Rectal smooth muscle tissue (tissue), 1 donor: ENCODE results near the gene LUZP2.

ENCODE experiments used
- H3K27ac ChIP-seq: one replicate; pipeline ENCODE4 v1.7.0; 2013; ENCODE audit warnings: low read depth, low read length, inconsistent platforms
- H3K27me3 ChIP-seq: one replicate; pipeline ENCODE4 v1.7.0; 2013; ENCODE audit warnings: low read length; ENCODE audit not compliant: control insufficient read depth, insufficient read depth
- H3K36me3 ChIP-seq: one replicate; pipeline ENCODE4 v1.7.0; 2013; ENCODE audit warnings: low read length; ENCODE audit not compliant: control insufficient read depth, insufficient read depth
- H3K4me1 ChIP-seq: one replicate; pipeline ENCODE4 v1.7.0; 2013; ENCODE audit warnings: low read length; ENCODE audit not compliant: control insufficient read depth, insufficient read depth
- H3K4me3 ChIP-seq: one replicate; pipeline ENCODE4 v1.7.0; 2013; ENCODE audit warnings: low read length
- H3K9ac ChIP-seq: one replicate; pipeline ENCODE4 v1.7.0; 2013; ENCODE audit warnings: low read length

Gene LUZP2

GRCh38 chr11:24747275-24748251 is 250.7 kb downstream of the LUZP2 start:
- no peak overlapping the region for H3K4me3 ChIP-seq
- no peaks in the 10 kb centered on the region for H3K4me1 ChIP-seq
- no peak overlapping the region for H3K9ac ChIP-seq
- H3K27ac ChIP-seq: no peak overlapping the region
- H3K27me3 ChIP-seq: no peaks in the 10 kb centered on the region
- no peaks in the 10 kb centered on the region for H3K36me3 ChIP-seq

GRCh38 chr11:24748261-24748660 is 251.4 kb downstream of the LUZP2 start:
- no peaks in the 10 kb centered on the region for H3K4me1 ChIP-seq
- no peaks in the 10 kb centered on the region for H3K27me3 ChIP-seq
- H3K4me3 ChIP-seq: no peak overlapping the region
- no peak overlapping the region for H3K27ac ChIP-seq
- no peak overlapping the region for H3K9ac ChIP-seq
- H3K36me3 ChIP-seq: no peaks in the 10 kb centered on the region

- H3K4me3 ChIP-seq: no peak overlapping the region
- no peaks in the 10 kb centered on the region for H3K27me3 ChIP-seq
- H3K27ac ChIP-seq: no peak overlapping the region
- no peaks in the 10 kb centered on the region for H3K36me3 ChIP-seq
- no peaks in the 10 kb centered on the region for H3K4me1 ChIP-seq
- H3K9ac ChIP-seq: no peak overlapping the region
These were observed 257.6 kb downstream of the LUZP2 start for GRCh38 chr11:24754406-24754805.

DNA sequence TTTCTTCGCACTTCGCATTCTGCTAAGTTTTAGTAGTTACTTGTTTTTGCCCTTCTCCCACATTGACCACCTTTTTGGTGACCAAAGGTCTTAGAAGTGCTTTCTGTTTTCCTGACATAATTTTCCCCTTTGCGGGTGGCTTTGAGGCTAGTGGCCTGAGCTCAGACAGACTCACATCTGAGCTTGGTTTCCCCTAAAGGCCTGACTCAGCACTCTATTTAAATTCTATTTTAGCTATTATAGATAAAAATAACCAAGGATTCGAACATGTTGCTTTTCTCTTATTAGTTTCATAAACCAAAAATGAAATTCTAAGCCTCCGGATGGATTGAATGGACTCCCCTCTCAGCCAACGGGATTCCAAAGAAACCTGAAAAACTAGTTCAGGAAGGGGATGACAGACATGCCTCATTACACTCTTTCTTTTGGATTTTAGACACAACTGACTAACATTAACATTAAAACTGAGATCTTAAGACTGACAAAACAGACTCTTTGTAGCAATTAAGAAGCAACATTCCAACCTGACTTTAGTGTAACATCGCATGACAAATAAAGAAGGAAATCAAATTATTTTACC is 258.5 kb downstream of the LUZP2 start:
- no peak overlapping the region for H3K9ac ChIP-seq
- no peaks in the 10 kb centered on the region for H3K27me3 ChIP-seq
- H3K36me3 ChIP-seq: no peaks in the 10 kb centered on the region
- no peak overlapping the region for H3K27ac ChIP-seq
- H3K4me3 ChIP-seq: no peak overlapping the region
- H3K4me1 ChIP-seq: no peaks in the 10 kb centered on the region

GRCh38 chr11:24759742-24760141 is 262.9 kb downstream of the LUZP2 start:
- no peak overlapping the region for H3K9ac ChIP-seq
- H3K36me3 ChIP-seq: no peaks in the 10 kb centered on the region
- no peaks in the 10 kb centered on the region for H3K4me1 ChIP-seq
- no peak overlapping the region for H3K27ac ChIP-seq
- H3K4me3 ChIP-seq: no peak overlapping the region
- H3K27me3 ChIP-seq: no peaks in the 10 kb centered on the region

- Histone ChIP-seq H3K36me3 (no peaks in the 10 kb centered on the region), H3K9ac (no peak overlapping the region), H3K4me3 (no peak overlapping the region), H3K27ac (no peak overlapping the region), H3K27me3 (no peaks in the 10 kb centered on the region), H3K4me1 (no peaks in the 10 kb centered on the region)
These were observed 263.8 kb downstream of the LUZP2 start for GRCh38 chr11:24760681-24761080.

DNA sequence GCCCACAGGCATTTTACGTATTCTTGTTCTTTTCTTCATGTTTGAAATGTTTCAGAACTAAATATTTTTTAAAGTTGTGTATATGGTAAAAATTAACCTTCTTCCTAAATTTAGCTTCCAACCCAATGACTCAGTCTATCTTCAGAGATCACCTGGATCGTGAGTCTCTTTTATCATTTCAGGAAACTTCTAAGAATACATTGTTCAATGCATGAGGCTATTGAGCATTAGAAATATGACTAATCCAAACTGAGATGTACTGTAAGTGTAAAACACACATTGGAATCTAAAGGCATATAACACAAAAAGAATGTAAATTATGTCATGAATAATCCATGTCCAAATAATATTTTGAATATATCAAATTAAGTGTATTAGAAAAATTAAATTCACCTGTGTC is 265.2 kb downstream of the LUZP2 start:
- no peaks in the 10 kb centered on the region for H3K36me3 ChIP-seq
- no peaks in the 10 kb centered on the region for H3K4me1 ChIP-seq
- no peak overlapping the region for H3K27ac ChIP-seq

GRCh38 chr11:24767411-24767810 is 270.6 kb downstream of the LUZP2 start:
- Histone ChIP-seq H3K4me3 (no peak overlapping the region), H3K27me3 (no peaks in the 10 kb centered on the region), H3K36me3 (no peaks in the 10 kb centered on the region), H3K9ac (no peak overlapping the region), H3K4me1 (no peaks in the 10 kb centered on the region), H3K27ac (no peak overlapping the region)

More for the DNA sequence above, 265.2 kb downstream of the LUZP2 start:
- Histone ChIP-seq H3K27me3 (no peaks in the 10 kb centered on the region), H3K4me3 (no peak overlapping the region), H3K9ac (no peak overlapping the region)

DNA sequence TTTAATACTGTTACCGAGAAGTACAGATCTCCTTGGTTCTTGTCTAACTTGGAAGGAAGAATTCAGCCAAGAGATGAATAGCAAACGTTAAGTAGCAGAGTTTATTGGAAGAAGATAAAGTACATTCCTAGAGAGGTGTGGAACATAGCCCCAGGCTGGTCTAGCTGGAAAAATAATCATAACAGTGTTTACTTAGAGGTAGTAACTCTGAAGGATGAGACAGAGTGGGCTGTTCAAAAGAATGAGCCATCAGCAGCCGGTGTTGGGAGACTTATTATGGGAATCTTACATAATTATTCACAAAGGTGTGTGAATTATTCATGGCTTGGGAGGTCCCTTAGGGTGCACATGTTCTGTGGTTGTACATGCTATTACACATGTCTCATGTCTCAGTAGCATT is 276.5 kb downstream of the LUZP2 start:
- Histone ChIP-seq H3K27me3 (no peaks in the 10 kb centered on the region), H3K36me3 (no peaks in the 10 kb centered on the region), H3K4me1 (no peaks in the 10 kb centered on the region), H3K27ac (no peak overlapping the region), H3K4me3 (no peak overlapping the region), H3K9ac (no peak overlapping the region)

- H3K27me3 ChIP-seq: no peaks in the 10 kb centered on the region
- H3K4me1 ChIP-seq: no peaks in the 10 kb centered on the region
- H3K36me3 ChIP-seq: no peaks in the 10 kb centered on the region
- H3K9ac ChIP-seq: no peak overlapping the region
- H3K4me3 ChIP-seq: no peak overlapping the region
- no peak overlapping the region for H3K27ac ChIP-seq
These were observed 282.9 kb downstream of the LUZP2 start for GRCh38 chr11:24779791-24780190.

DNA sequence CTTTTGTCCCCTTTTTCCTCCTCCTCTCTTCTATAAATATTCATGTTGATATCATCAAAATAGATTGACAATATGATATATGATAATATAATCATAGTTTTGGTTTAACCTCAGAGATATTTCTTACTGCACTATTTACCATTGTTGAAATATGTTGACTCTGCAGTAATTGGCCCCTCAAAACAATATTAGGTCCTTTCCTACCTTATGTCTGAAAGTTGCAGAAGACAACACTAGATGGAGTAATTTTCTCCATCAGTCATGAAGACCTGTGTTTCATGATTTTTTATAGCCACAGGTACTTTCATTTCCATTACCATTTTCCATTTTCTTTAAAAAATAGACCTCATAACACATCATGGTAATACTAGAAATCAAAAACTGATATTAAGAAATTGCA is 284.4 kb downstream of the LUZP2 start:
- H3K4me1 ChIP-seq: no peaks in the 10 kb centered on the region
- no peak overlapping the region for H3K9ac ChIP-seq
- no peak overlapping the region for H3K27ac ChIP-seq
- H3K27me3 ChIP-seq: no peaks in the 10 kb centered on the region
- H3K4me3 ChIP-seq: no peak overlapping the region
- H3K36me3 ChIP-seq: no peaks in the 10 kb centered on the region

GRCh38 chr11:24793479-24793878 is 296.6 kb downstream of the LUZP2 start:
- Histone ChIP-seq H3K4me3 (no peak overlapping the region), H3K4me1 (no peaks in the 10 kb centered on the region), H3K27ac (no peak overlapping the region), H3K27me3 (no peaks in the 10 kb centered on the region), H3K36me3 (no peaks in the 10 kb centered on the region), H3K9ac (no peak overlapping the region)

- Histone ChIP-seq H3K4me1 (no peaks in the 10 kb centered on the region), H3K36me3 (no peaks in the 10 kb centered on the region), H3K9ac (no peak overlapping the region), H3K4me3 (no peak overlapping the region), H3K27ac (no peak overlapping the region), H3K27me3 (no peaks in the 10 kb centered on the region)
These were observed 297.2 kb downstream of the LUZP2 start for GRCh38 chr11:24794064-24794463.
